Breast epithelium (tissue), 3 donors: Measurements from ENCODE around the gene NEK10.

Source experiments
- POLR2A ChIP-seq: fragments of 450-650 bp; IDR thresholded peaks from one replicate; pipeline ENCODE4 v1.6.1; 2016; ENCODE audit warnings: antibody characterized with exemption, mild to moderate bottlenecking, moderate library complexity
- POLR2AphosphoS5 ChIP-seq, 3 donors: sonication (generic); formaldehyde crosslinking; IDR thresholded peaks; one replicate each; pipeline ENCODE4 v1.6.1; 2017; ENCODE audit warnings: antibody characterized with exemption in 3 of 3
- TF ChIP-seq, protein P1 (sequence below), 3 donors: fragments of 450-650 bp; IDR thresholded peaks; one replicate each; pipeline ENCODE4 v1.5.1; 2016 to 2017; ENCODE audit warnings: antibody characterized with exemption in 3 of 3, mild to moderate bottlenecking in 3 of 3, moderate library complexity in 3 of 3

DNA sequence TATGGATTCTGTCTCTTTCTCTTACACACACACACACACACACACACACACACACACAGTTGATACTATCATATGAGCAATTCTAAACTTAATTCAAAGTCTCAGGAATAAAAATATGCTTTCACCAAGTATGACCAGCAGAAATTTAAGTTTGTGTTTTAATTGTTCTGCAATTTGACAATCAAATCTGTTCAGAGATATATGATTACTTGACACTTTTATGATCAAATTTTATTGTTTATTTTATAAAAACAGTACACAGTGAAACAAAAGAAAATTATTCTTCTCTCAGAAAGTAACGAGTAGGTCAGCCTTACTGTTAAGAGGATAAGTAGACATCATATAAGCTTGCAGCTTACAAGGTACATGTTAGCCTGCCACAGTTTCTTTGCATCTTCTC is 114.3 kb downstream of the NEK10 start:
- TF ChIP-seq POLR2A = no peak
- TF ChIP-seq, protein P1, sequence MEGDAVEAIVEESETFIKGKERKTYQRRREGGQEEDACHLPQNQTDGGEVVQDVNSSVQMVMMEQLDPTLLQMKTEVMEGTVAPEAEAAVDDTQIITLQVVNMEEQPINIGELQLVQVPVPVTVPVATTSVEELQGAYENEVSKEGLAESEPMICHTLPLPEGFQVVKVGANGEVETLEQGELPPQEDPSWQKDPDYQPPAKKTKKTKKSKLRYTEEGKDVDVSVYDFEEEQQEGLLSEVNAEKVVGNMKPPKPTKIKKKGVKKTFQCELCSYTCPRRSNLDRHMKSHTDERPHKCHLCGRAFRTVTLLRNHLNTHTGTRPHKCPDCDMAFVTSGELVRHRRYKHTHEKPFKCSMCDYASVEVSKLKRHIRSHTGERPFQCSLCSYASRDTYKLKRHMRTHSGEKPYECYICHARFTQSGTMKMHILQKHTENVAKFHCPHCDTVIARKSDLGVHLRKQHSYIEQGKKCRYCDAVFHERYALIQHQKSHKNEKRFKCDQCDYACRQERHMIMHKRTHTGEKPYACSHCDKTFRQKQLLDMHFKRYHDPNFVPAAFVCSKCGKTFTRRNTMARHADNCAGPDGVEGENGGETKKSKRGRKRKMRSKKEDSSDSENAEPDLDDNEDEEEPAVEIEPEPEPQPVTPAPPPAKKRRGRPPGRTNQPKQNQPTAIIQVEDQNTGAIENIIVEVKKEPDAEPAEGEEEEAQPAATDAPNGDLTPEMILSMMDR (IDR thresholded peaks at IDR 0.05) = no peak
- TF ChIP-seq POLR2AphosphoS5 (IDR thresholded peaks at IDR 0.05) = no peak
